Esophagus muscularis mucosa (tissue), 3 donors: ENCODE data around the gene LCA5L.

ENCODE experiments used
- POLR2A ChIP-seq: fragments of 450-650 bp; IDR thresholded peaks from one replicate; pipeline ENCODE4 v1.6.1; 2017; ENCODE audit warnings: antibody characterized with exemption, moderate library complexity, mild to moderate bottlenecking, low read depth
- TF ChIP-seq, protein P1 (sequence below), 3 experiments: fragments of 200-600 bp in 2 of 3; fragments of 450-650 bp in 1 of 3; sonication (generic) in 2 of 3; IDR thresholded peaks; one replicate each; pipeline ENCODE4 v1.5.1; 2017 to 2019; ENCODE audit warnings: antibody characterized with exemption in 3 of 3, mild to moderate bottlenecking in 2 of 3, moderate library complexity in 1 of 3

DNA sequence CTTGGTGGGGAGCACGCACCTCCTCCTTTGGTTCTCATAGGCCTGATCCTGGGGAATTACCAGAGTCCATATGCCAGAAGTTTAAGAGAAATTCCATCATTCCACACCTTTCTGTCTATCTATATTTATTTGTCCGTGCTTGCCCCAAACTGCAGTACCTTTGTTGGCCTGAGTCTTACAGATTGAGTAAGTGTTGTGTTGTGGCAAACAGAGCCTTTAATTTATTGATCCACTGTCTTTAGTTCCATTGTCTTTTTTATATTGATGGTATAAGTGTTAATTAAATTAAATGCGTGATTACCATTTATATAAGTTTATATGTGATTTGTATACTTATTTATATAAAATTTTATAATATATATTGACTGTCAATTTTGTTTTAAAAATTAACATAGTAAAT is 11.1 kb upstream of the LCA5L start:
- TF ChIP-seq, protein P1, sequence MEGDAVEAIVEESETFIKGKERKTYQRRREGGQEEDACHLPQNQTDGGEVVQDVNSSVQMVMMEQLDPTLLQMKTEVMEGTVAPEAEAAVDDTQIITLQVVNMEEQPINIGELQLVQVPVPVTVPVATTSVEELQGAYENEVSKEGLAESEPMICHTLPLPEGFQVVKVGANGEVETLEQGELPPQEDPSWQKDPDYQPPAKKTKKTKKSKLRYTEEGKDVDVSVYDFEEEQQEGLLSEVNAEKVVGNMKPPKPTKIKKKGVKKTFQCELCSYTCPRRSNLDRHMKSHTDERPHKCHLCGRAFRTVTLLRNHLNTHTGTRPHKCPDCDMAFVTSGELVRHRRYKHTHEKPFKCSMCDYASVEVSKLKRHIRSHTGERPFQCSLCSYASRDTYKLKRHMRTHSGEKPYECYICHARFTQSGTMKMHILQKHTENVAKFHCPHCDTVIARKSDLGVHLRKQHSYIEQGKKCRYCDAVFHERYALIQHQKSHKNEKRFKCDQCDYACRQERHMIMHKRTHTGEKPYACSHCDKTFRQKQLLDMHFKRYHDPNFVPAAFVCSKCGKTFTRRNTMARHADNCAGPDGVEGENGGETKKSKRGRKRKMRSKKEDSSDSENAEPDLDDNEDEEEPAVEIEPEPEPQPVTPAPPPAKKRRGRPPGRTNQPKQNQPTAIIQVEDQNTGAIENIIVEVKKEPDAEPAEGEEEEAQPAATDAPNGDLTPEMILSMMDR (IDR thresholded peaks at IDR 0.05): peak in 1 of 3 experiments; percentile 37
- no peak for TF ChIP-seq POLR2A
